Tibial nerve (tissue), 4 donors: ENCODE measurements around the gene OGN. TPM values are rescaled to one million over a fixed set of nuclear protein-coding genes. Genes with fewer than 3 reads are reported as not detected.

Experiments used
- DNase-seq, 2 donors: peaks; one replicate each; pipeline ENCODE4 v3.0.0-alpha.2; 2019; ENCODE audit warnings: low spot score in 2 of 2
- H3K27ac ChIP-seq, 4 donors: fragments of 200-600 bp; sonication (generic) in 3 of 4; one replicate each; pipeline ENCODE4 v1.5.1; 2017 to 2019; ENCODE audit warnings: mild to moderate bottlenecking in 1 of 4
- H3K27me3 ChIP-seq, 2 donors: fragments of 200-600 bp; sonication (generic) in 1 of 2; one replicate each; pipeline versions ENCODE4 v1.5.1 to v1.6.0; 2017 to 2019
- H3K36me3 ChIP-seq, 3 donors: fragments of 200-600 bp; sonication (generic); one replicate each; pipeline ENCODE4 v1.5.1; 2018 to 2019
- H3K4me1 ChIP-seq, 4 donors: fragments of 200-600 bp; sonication (generic) in 3 of 4; one replicate each; pipeline ENCODE4 v1.5.1; 2017 to 2019
- H3K4me3 ChIP-seq, 4 donors: fragments of 200-600 bp; sonication (generic) in 3 of 4; one replicate each; pipeline ENCODE4 v1.5.1; 2017 to 2019; ENCODE audit warnings: mild to moderate bottlenecking in 1 of 4, moderate library complexity in 1 of 4
- H3K9me3 ChIP-seq, 4 donors: fragments of 200-600 bp; sonication (generic) in 3 of 4; one replicate each; pipeline ENCODE4 v1.5.1; 2017 to 2019
- CTCF ChIP-seq, 5 experiments: fragments of 200-600 bp in 3 of 5; fragments of 450-650 bp in 2 of 5; sonication (generic) in 3 of 5; IDR thresholded peaks; one replicate each; pipeline ENCODE4 v1.5.1; 2016 to 2019; ENCODE audit warnings: antibody characterized with exemption in 5 of 5, mild to moderate bottlenecking in 3 of 5, moderate library complexity in 2 of 5
- EP300 ChIP-seq, 2 donors: sonication (generic); formaldehyde crosslinking; IDR thresholded peaks; one replicate each; pipeline ENCODE4 v1.6.1; 2017; ENCODE audit warnings: antibody characterized with exemption in 2 of 2, mild to moderate bottlenecking in 1 of 2
- POLR2A ChIP-seq, 2 donors: fragments of 450-650 bp; IDR thresholded peaks; one replicate each; pipeline ENCODE4 v1.6.1; 2017; ENCODE audit warnings: antibody characterized with exemption in 2 of 2, mild to moderate bottlenecking in 2 of 2, moderate library complexity in 2 of 2
- WGBS, 2 donors: methylation state at CpG; one replicate each; pipeline ENCODE4 v1.1.5; 2018; 5-methylcytosine and 5-hydroxymethylcytosine counted together
- total RNA-seq, 4 donors: library from RNA; depleted of rRNA; stranded (reverse); fragments of >200 nt; gene quantifications; one replicate each; pipeline ENCODE4 v1.1.0, GENCODE V29; 2016

Gene OGN
- total RNA-seq, 4 donors from 2014 or later: 4.2 to 33.9 (median 18.4) TPM

- no peak for DNase-seq
- Histone ChIP-seq H3K9me3 (no peaks in the 10 kb centered on the region), H3K36me3 (peaks cover 0 to 14% (median 0%) of the 10 kb centered on the region in 3 donors), H3K27me3 (no peaks in the 10 kb centered on the region), H3K27ac (no peak overlapping the region), H3K4me1 (peaks cover 0 to 3% (median 0%) of the 10 kb centered on the region in 4 donors), H3K4me3 (no peak overlapping the region)
- WGBS, 2 donors: 75 to 79% methylated on average over 2 of the region's 2 CpGs
- TF ChIP-seq CTCF (IDR thresholded peaks at IDR 0.05) (no peak), POLR2A (IDR thresholded peaks at IDR 0.05) (no peak), EP300 (IDR thresholded peaks at IDR 0.05) (no peak)
These were observed 71.1 kb downstream of the OGN start for GRCh38 chr9:92333282-92333634.

Other genes with a start within 250 kb of the OGN start
- gene IARS1, start 110.9 kb downstream of the OGN start, total RNA-seq: 100 to 1,000 TPM in 1 of 4 donors, 10 to 100 TPM in 3; 52.2 to 102 (median 78.1) TPM
- gene NOL8, start 79.2 kb downstream of the OGN start, total RNA-seq: 10 to 100 TPM; 25.1 to 45.6 (median 31.4) TPM
- 10 to 100 TPM in 1 of 4 donors, 1 to 10 TPM in 3; 5.0 to 17.1 (median 6.9) TPM for gene CENPP, start 78.6 kb downstream of the OGN start, total RNA-seq
- 10 to 100 TPM; 19.2 to 64.9 (median 59.5) TPM for gene OMD, start 19.9 kb upstream of the OGN start, total RNA-seq
- 10 to 100 TPM in 1 of 4 donors, 1 to 10 TPM in 3; 3.3 to 18.4 (median 5.5) TPM for gene ASPN, start 77.9 kb upstream of the OGN start, total RNA-seq
- 10 to 100 TPM; 15.9 to 59.0 (median 53.6) TPM for gene ECM2, start 131.4 kb upstream of the OGN start, total RNA-seq